Fibroblast of the aortic adventitia (primary cell): Measurements from ENCODE around the gene EDNRA. TPM values are rescaled to one million over a fixed set of nuclear protein-coding genes. Genes with fewer than 3 reads are reported as not detected.

Source experiments
- DNase-seq: peaks from one replicate; pipeline ENCODE4 v3.0.0-alpha.2; 2010; ENCODE audit warnings: low read depth
- H3K4me3 ChIP-seq: 2 replicates; pipeline ENCODE4 v1.5.1; 2011; ENCODE audit warnings: low read depth, mild to moderate bottlenecking, control low read depth, low read length, moderate library complexity
- total RNA-seq: library from RNA; depleted of rRNA; stranded (reverse); fragments of >200 nt; gene quantifications from 2 replicates; pipeline ENCODE4 v1.2.3, GENCODE V29; 2012; ENCODE audit warnings: low replicate concordance
- TF ChIP-seq, protein P1 (sequence below): IDR thresholded peaks from 2 replicates; pipeline ENCODE4 v1.5.1; 2011; ENCODE audit warnings: mild to moderate bottlenecking, low read length, control low read depth, inconsistent platforms; ENCODE audit not compliant: insufficient read depth

Gene EDNRA
- total RNA-seq, 1 donor: 37.6 TPM

- TF ChIP-seq, protein P1, sequence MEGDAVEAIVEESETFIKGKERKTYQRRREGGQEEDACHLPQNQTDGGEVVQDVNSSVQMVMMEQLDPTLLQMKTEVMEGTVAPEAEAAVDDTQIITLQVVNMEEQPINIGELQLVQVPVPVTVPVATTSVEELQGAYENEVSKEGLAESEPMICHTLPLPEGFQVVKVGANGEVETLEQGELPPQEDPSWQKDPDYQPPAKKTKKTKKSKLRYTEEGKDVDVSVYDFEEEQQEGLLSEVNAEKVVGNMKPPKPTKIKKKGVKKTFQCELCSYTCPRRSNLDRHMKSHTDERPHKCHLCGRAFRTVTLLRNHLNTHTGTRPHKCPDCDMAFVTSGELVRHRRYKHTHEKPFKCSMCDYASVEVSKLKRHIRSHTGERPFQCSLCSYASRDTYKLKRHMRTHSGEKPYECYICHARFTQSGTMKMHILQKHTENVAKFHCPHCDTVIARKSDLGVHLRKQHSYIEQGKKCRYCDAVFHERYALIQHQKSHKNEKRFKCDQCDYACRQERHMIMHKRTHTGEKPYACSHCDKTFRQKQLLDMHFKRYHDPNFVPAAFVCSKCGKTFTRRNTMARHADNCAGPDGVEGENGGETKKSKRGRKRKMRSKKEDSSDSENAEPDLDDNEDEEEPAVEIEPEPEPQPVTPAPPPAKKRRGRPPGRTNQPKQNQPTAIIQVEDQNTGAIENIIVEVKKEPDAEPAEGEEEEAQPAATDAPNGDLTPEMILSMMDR: no peak
- peak overlapping the region; percentile 72 for H3K4me3 ChIP-seq
- DNase-seq: peak; percentile 30
Measured at GRCh38 chr4:147482281-147482680, 1.4 kb downstream of the EDNRA start.

DNA sequence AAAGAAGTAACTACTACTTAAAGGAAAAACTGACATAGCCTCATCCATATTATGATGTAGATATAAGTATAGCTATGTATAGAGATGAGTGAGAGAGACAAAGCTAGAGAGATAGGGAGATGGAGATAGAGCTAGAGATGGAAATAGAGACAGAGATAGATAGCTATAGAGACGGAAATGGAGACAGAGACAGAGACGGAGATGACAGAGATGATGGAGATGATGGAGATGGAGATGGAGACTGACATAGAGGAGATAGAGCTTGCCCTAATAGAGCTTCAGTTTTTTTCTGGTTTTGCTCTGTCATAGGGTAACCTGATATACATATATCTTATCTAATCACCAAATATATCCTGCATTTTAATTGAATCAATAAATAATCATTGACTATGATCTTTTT is 4.3 kb downstream of the EDNRA start:
- TF ChIP-seq, protein P1: no peak
- H3K4me3 ChIP-seq: no peak overlapping the region
- no peak for DNase-seq

DNA sequence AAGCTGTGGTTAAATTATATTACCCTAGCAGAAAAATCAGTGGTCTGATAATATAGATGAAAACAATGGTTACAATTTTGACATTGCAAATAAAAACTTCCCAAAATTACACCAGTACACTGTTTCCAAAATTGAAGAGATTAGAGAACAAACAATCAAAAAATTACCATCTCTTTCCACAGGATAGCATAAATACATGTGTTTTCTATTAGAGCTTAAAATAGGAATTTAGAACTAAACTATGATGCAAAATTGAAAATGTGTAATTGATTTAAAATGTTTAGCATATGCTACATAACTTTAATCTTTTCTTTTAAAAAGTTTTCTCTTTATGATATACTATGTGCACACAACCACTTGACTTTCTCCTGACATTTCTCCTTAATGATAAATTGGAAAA is 6.7 kb downstream of the EDNRA start:
- no peak overlapping the region for H3K4me3 ChIP-seq
- DNase-seq: peak; percentile 15
- TF ChIP-seq, protein P1: no peak

DNA sequence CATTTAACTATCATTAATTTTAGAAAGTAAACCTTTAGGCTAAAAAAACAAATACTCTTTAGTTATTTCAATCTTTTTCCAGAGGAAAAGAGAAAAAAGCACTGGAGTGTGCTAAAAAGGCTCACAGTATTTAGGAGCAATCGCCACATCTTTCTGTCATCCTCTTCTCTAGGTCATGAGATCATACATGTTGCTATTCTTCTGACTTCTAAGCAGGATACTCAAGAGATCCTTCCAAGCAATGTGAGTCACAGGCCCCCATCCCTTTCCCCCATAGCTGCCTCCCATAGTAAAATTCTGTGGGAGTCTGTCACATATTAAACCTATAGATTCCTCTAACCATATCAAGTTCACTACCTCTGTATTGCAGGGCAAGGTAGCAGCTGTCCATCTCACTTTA is 7.7 kb downstream of the EDNRA start:
- TF ChIP-seq, protein P1: no peak
- DNase-seq: no peak
- H3K4me3 ChIP-seq: no peak overlapping the region

DNA sequence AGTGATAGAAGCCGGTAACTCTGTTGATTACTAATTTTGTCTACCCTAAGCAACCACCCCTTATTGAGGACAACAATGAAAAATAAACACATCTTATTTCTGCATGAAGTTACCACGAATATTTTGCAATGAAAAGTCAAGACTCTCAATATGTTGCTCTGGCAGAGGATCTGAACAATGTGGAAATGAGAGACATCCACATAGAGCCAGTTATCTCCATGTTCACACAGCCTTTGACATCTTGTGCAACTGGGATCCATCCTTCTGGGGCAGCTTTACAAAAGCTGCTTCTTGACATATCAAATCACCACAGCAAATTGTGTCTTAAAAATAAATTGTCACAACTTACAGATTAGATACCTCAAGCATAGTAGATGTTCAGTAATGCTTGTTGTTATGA is 10.2 kb downstream of the EDNRA start:
- TF ChIP-seq, protein P1: no peak
- no peak for DNase-seq
- no peak overlapping the region for H3K4me3 ChIP-seq

DNA sequence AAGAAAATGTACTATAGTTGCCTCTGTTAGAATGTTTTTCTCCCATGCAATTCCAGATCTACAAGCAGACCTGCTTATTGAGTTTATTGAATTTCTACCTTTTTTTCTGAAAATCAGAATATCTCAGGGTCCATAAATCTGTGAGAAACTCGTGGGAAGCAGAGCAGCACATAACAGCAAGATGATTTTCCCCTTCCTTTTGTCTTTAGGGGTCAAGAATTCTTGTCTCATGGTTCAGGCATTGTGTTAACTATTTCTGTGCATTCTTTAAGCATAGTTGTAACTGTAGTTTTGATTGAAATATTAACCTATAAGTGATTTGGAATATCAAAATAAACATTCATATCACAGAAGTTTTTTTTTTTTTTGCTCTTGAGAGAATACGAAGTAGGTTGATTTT is 11.4 kb downstream of the EDNRA start:
- DNase-seq: no peak
- TF ChIP-seq, protein P1: no peak
- no peak overlapping the region for H3K4me3 ChIP-seq

GRCh38 chr4:147492761-147493160 is 11.9 kb downstream of the EDNRA start:
- H3K4me3 ChIP-seq: no peak overlapping the region
- peak; percentile 67 for DNase-seq
- TF ChIP-seq, protein P1: no peak
